A549 (cell line): ENCODE measurements around the gene PASD1. TPM values are rescaled to one million over a fixed set of nuclear protein-coding genes. Genes with fewer than 3 reads are reported as not detected.

Experiments used
- ATAC-seq, 2 experiments: fragments of 200-7000 bp in 1 of 2; fragments of >200 bp in 1 of 2; cut with Nextera tagmentation in 1 of 2; cut with Tn5 transposase in 1 of 2; 3 replicates each; pipeline versions ENCODE4 v1.8.0 to v1.9.1; 2018 to 2020; ENCODE audit warnings: mild to moderate bottlenecking in 1 of 2, moderate library complexity in 1 of 2
- CTCF ChIA-PET: fragments of 300-600 bp; sonication (Branson Sonifier 250); formaldehyde crosslinking; extraction: SDS; loops from one replicate; lab custom pipeline; 2021; ENCODE audit warnings: antibody characterized with exemption, inconsistent platforms; lab: Yijun Ruan, JAX
- POLR2A ChIA-PET: fragments of 350-600 bp; formaldehyde crosslinking; extraction: SDS; loops from one replicate; lab custom pipeline; 2021; ENCODE audit warnings: antibody characterized with exemption, inconsistent platforms; lab: Yijun Ruan, JAX
- DNase-seq, 2 experiments: peaks; one replicate each; pipeline versions ENCODE4 v3.0.0 to v3.0.0-alpha.2; 2011 to 2016; ENCODE audit warnings: low read depth in 1 of 2, low spot score in 1 of 2
- FAIRE-seq: peaks from 2 replicates; lab custom pipeline; 2011; peaks lifted over from hg19 to GRCh38; lab: Jason Lieb, UNC
- H3K27ac ChIP-seq, 2 experiments: fragments of >200 bp; sonication (Bioruptor Twin); formaldehyde crosslinking; 3 replicates each; pipeline ENCODE4 v1.5.1; 2016 to 2017
- H3K4me1 ChIP-seq: fragments of >200 bp; sonication (Bioruptor Twin); formaldehyde crosslinking; 3 replicates; pipeline ENCODE4 v1.6.1; 2016
- H3K4me2 ChIP-seq: fragments of >200 bp; sonication (Bioruptor Twin); formaldehyde crosslinking; 3 replicates; pipeline ENCODE4 v1.6.1; 2016
- H3K4me3 ChIP-seq: fragments of >200 bp; sonication (Bioruptor Twin); formaldehyde crosslinking; 3 replicates; pipeline ENCODE4 v1.5.1; 2016
- H3K9me3 ChIP-seq: fragments of >200 bp; sonication (Bioruptor Twin); formaldehyde crosslinking; 3 replicates; pipeline ENCODE4 v1.6.1; 2016
- BHLHE40 ChIP-seq: IDR thresholded peaks from 2 replicates; pipeline ENCODE4 v1.6.1; 2012; ENCODE audit warnings: low read depth, low read length, inconsistent platforms
- CHD4 ChIP-seq: fragments of 200-600 bp; sonication (generic); IDR thresholded peaks from 2 replicates; pipeline ENCODE4 v1.6.1; 2016; ENCODE audit warnings: antibody characterized with exemption, mild to moderate bottlenecking, borderline replicate concordance
- CTCF ChIP-seq: fragments of >200 bp; sonication (Bioruptor Twin); formaldehyde crosslinking; IDR thresholded peaks from 3 replicates; pipeline ENCODE4 v1.5.1; 2016
- EHF ChIP-seq: fragments of 250-450 bp; sonication (Bioruptor Pico); IDR thresholded peaks from 2 replicates; pipeline ENCODE4 v1.5.0; 2020; ENCODE audit warnings: mild to moderate bottlenecking
- ELK1 ChIP-seq: fragments of 150-350 bp; IDR thresholded peaks from 2 replicates; pipeline ENCODE4 v1.6.1; 2014; ENCODE audit warnings: low read depth, mild to moderate bottlenecking, low read length
- ESRRA ChIP-seq: fragments of 150-350 bp; IDR thresholded peaks from 2 replicates; pipeline ENCODE4 v1.6.1; 2014; ENCODE audit warnings: mild to moderate bottlenecking, low read length, borderline replicate concordance
- FOSL2 ChIP-seq, 2 experiments: fragments of 450-650 bp in 1 of 2; fragments of >200 bp in 1 of 2; sonication (Bioruptor Twin) in 1 of 2; formaldehyde crosslinking; IDR thresholded peaks; 2 replicates each; pipeline versions ENCODE4 v1.5.0 to v1.6.1; 2016 to 2020; ENCODE audit warnings: mild to moderate bottlenecking in 1 of 2, moderate library complexity in 1 of 2
- FOXS1 ChIP-seq: fragments of 250-450 bp; sonication (Bioruptor Pico); IDR thresholded peaks from 2 replicates; pipeline ENCODE4 v1.5.0; 2020; ENCODE audit warnings: mild to moderate bottlenecking, moderate library complexity
- GATA3 ChIP-seq: IDR thresholded peaks from 2 replicates; pipeline ENCODE4 v1.6.1; 2012; ENCODE audit warnings: borderline replicate concordance
- HES2 ChIP-seq: fragments of >200 bp; sonication (Bioruptor Twin); formaldehyde crosslinking; IDR thresholded peaks from 2 replicates; pipeline ENCODE4 v1.6.1; 2016
- HEYL ChIP-seq: fragments of 250-450 bp; sonication (Bioruptor Pico); IDR thresholded peaks from 2 replicates; pipeline ENCODE4 v1.8.0; 2021; ENCODE audit warnings: mild to moderate bottlenecking, moderate library complexity
- HOXA7 ChIP-seq: fragments of 250-450 bp; sonication (Bioruptor Pico); IDR thresholded peaks from 2 replicates; pipeline ENCODE4 v1.5.0; 2020; ENCODE audit warnings: mild to moderate bottlenecking, moderate library complexity
- HOXB5 ChIP-seq: fragments of 250-450 bp; sonication (Bioruptor Pico); IDR thresholded peaks from 2 replicates; pipeline ENCODE4 v1.5.0; 2020; ENCODE audit warnings: mild to moderate bottlenecking, moderate library complexity
- JUN ChIP-seq, 2 experiments: fragments of >200 bp; sonication (Bioruptor Twin); formaldehyde crosslinking; IDR thresholded peaks; 2 replicates in 1 of 2; 3 replicates in 1 of 2; pipeline ENCODE4 v1.6.1; 2016 to 2017
- KDM1A ChIP-seq: fragments of 200-600 bp; sonication (generic); IDR thresholded peaks from 2 replicates; pipeline ENCODE4 v1.6.1; 2016; ENCODE audit warnings: low read depth, mild to moderate bottlenecking
- KDM5A ChIP-seq: fragments of 200-600 bp; sonication (generic); IDR thresholded peaks from 2 replicates; pipeline ENCODE4 v1.6.1; 2016; ENCODE audit warnings: antibody characterized with exemption, mild to moderate bottlenecking
- MAFK ChIP-seq: fragments of 450-650 bp; IDR thresholded peaks from 2 replicates; pipeline ENCODE4 v1.6.1; 2014; ENCODE audit not compliant: partially characterized antibody
- MAX ChIP-seq: IDR thresholded peaks from 2 replicates; pipeline ENCODE4 v1.6.1; 2012
- MAZ ChIP-seq: fragments of 150-350 bp; IDR thresholded peaks from 2 replicates; pipeline ENCODE4 v1.6.1; 2014; ENCODE audit warnings: antibody characterized with exemption, low read depth, low read length, borderline replicate concordance
- NFE2L2 ChIP-seq: fragments of 150-350 bp; conservative IDR thresholded peaks from 2 replicates; pipeline ENCODE4 v1.6.1; 2014; ENCODE audit warnings: low read length
- NPAS2 ChIP-seq: fragments of 250-450 bp; sonication (Bioruptor Pico); IDR thresholded peaks from 2 replicates; pipeline ENCODE4 v1.8.0; 2022; ENCODE audit warnings: mild to moderate bottlenecking, moderate library complexity, borderline replicate concordance
- NR3C1 ChIP-seq: fragments of >200 bp; sonication (Bioruptor Twin); formaldehyde crosslinking; IDR thresholded peaks from 3 replicates; pipeline ENCODE4 v1.6.1; 2017
- PBX3 ChIP-seq: IDR thresholded peaks from 2 replicates; pipeline ENCODE4 v1.6.1; 2012
- POLR2A ChIP-seq: IDR thresholded peaks from 2 replicates; pipeline ENCODE4 v1.6.1; 2012; ENCODE audit warnings: mild to moderate bottlenecking, low read length
- POLR2AphosphoS2 ChIP-seq: conservative IDR thresholded peaks from 2 replicates; pipeline ENCODE4 v1.6.1; 2012; ENCODE audit warnings: low read length, improper control_type of control experiment, inconsistent platforms
- RARB ChIP-seq: fragments of 250-450 bp; sonication (Bioruptor Pico); IDR thresholded peaks from 2 replicates; pipeline ENCODE4 v1.8.0; 2021; ENCODE audit warnings: mild to moderate bottlenecking, moderate library complexity
- RCOR1 ChIP-seq: fragments of 150-350 bp; IDR thresholded peaks from 2 replicates; pipeline ENCODE4 v1.6.1; 2014; ENCODE audit warnings: antibody characterized with exemption, low read length, low read depth
- REST ChIP-seq: fragments of 200-600 bp; sonication (generic); IDR thresholded peaks from 2 replicates; pipeline ENCODE4 v1.6.1; 2016; ENCODE audit warnings: antibody characterized with exemption, mild to moderate bottlenecking, moderate library complexity
- RFX5 ChIP-seq: fragments of 450-650 bp; IDR thresholded peaks from 2 replicates; pipeline ENCODE4 v1.7.1; 2014; ENCODE audit warnings: antibody characterized with exemption, mild to moderate bottlenecking, moderate library complexity
- RNF2 ChIP-seq: fragments of 200-600 bp; sonication (generic); IDR thresholded peaks from 2 replicates; pipeline ENCODE4 v1.6.1; 2016; ENCODE audit warnings: low read depth, mild to moderate bottlenecking, antibody characterized with exemption, moderate library complexity, borderline replicate concordance
- SREBF2 ChIP-seq: fragments of 450-650 bp; IDR thresholded peaks from 2 replicates; pipeline ENCODE4 v1.6.1; 2014; ENCODE audit warnings: mild to moderate bottlenecking, moderate library complexity
- WGBS: methylation state at CpG from one replicate; pipeline ENCODE4 v1.1.6; 2017; ENCODE audit errors: missing lambda C conversion rate; 5-methylcytosine and 5-hydroxymethylcytosine counted together
- polyA plus RNA-seq, 4 experiments: library from polyadenylated mRNA; depleted of rRNA in 3 of 4; stranded (reverse); fragments of >200 nt; fragmentation: RNase III in 1 of 4; extraction: RNeasy Plus Mini Kit Qiagen cat#74134 plus additional on column Dnase treatment in 1 of 4; gene quantifications; 2 replicates in 3 of 4; 3 replicates in 1 of 4; pipeline ENCODE4 v1.2.3, GENCODE V29; 2011 to 2017

PASD1 gene
- polyA plus RNA-seq, 2 of the 4 experiments (the other 2 are of a cell fraction), result not detected

- TF ChIP-seq BHLHE40 (no peak), REST (no peak), MAZ (no peak), FOSL2 (IDR thresholded peaks at IDR 0.05) (no peak), FOSL2 (CRISPR knock-in tag; IDR thresholded peaks at IDR 0.05) (no peak), RARB (CRISPR knock-in tag) (no peak), RCOR1 (no peak), CHD4 (no peak), POLR2A (no peak), NR3C1 (no peak), HOXA7 (no peak), ESRRA (no peak), MAFK (no peak), FOXS1 (CRISPR knock-in tag) (no peak), NFE2L2 (no peak), RNF2 (no peak), MAX (no peak), EHF (CRISPR knock-in tag) (no peak), ELK1 (no peak), HOXB5 (CRISPR knock-in tag) (no peak), NPAS2 (no peak)
- 0% methylated on average over 2 of the region's 3 CpGs for WGBS
- H3K27ac ChIP-seq, result no peak overlapping the region
- no peak for ATAC-seq
- FAIRE-seq, result no peak
- no peak overlapping the region for H3K4me3 ChIP-seq
- ChIA-PET CTCF (interaction anchor here (0.9 kb wide), 1 partner anchor 12 kb away, joined by 3 read pairs; no protein-coding TSS in a partner anchor), POLR2A (no interaction called here)
- DNase-seq, result peak in 1 of 2 experiments; percentile 6
- no peaks in the 10 kb centered on the region for H3K4me1 ChIP-seq
- no peak overlapping the region for H3K4me2 ChIP-seq
- H3K9me3 ChIP-seq, result no peaks in the 10 kb centered on the region
Measured at GRCh38 chrX:151538190-151539122, 25.0 kb upstream of the PASD1 start.

- FAIRE-seq, result no peak
- TF ChIP-seq CTCF (no peak), SREBF2 (no peak), HES2 (no peak), KDM5A (no peak), KDM1A (no peak), HOXB5 (CRISPR knock-in tag) (no peak), FOSL2 (IDR thresholded peaks at IDR 0.05) (no peak), FOSL2 (CRISPR knock-in tag; IDR thresholded peaks at IDR 0.05) (no peak), PBX3 (no peak), HEYL (CRISPR knock-in tag) (no peak), RNF2 (no peak), GATA3 (no peak), RFX5 (no peak), CHD4 (no peak), JUN (IDR thresholded peaks at IDR 0.05) (no peak), POLR2AphosphoS2 (no peak)
Measured at GRCh38 chrX:151543706-151544105, 19.8 kb upstream of the PASD1 start.

More at GRCh38 chrX:151543706-151544105, 19.8 kb upstream of the PASD1 start:
- 5% methylated on average over 2 of the region's 2 CpGs for WGBS
- ChIA-PET CTCF (no interaction called here), POLR2A (no interaction called here)
- Histone ChIP-seq H3K9me3 (no peaks in the 10 kb centered on the region), H3K4me2 (no peak overlapping the region), H3K4me1 (no peaks in the 10 kb centered on the region), H3K27ac (no peak overlapping the region), H3K4me3 (no peak overlapping the region)
- no peak for ATAC-seq
- DNase-seq, result peak in 1 of 2 experiments; percentile 17
